HCEC 1CT (cell line): ENCODE data around the gene FBXO31.

ENCODE experiments used
- DNase-seq: peaks from one replicate; pipeline ENCODE4 v3.0.0-alpha.2; 2017

FBXO31 gene

GRCh38 chr16:87339086-87339723, 44.4 kb downstream of the FBXO31 start:
- DNase-seq = no peak

- DNase-seq = no peak
Observed at GRCh38 chr16:87338155-87338765, 45.3 kb downstream of the FBXO31 start.

DNA sequence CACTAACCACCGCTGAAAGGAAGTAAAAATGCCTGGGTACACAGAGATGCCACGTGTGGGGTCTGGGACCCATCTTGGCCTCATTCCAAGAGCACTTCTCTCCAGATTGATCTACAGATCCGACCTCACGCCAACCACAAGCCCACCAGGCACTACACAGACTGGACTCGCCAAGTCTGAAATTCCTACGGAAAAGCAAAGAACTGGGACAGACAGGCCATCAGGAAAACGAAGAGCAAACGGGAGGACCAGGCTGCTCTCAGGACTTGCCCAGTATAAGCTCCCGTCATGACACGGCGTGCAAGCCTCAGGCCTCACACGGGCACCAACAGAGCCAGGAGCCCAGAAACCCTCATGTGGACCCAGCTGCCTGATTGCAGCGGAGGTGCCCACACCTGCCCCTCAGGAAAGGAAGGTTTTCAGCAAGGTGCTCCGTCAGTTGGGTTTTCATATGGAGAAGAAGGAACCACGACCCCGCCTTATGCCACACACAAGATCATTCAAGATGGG, 46.3 kb downstream of the FBXO31 start:
- DNase-seq = no peak

DNA sequence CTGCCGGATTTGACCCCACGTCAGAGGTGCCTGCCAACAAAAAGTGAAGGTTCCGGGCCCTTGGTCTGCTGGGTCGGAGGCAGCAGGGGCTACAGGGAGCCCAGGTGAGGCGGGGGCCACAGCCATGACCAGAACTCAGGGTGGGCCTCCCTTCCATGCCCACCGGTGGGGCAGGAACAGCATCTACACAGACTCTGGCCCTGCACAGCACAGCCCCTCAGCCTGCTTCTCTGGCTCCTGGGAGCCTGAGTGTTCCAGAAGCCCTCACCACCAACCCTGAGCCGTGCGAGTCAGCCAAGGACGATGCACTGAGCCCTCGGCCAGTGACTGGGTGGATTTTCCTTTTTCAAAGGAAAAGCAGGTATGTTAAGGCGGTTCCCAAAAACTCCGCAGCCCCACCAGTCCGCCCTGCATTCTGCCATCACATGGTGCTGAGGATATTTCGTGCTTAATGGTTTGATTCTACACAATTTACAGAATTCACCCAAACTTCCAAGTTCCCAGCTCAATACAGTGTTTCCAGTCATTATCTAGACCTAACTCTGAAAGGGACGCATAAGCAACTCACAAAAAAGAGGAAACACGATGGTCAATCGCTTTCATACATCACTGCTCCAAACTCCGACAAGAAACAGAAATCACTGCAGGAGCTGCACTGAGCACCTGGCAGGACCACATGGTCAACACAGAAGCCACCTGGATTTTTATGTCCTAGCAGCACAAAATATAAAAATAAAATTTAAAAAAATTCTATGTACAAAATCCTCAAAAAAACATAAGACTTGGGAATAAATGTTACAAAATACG, 46.9 kb downstream of the FBXO31 start:
- DNase-seq = no peak

- no peak for DNase-seq
Observed at GRCh38 chr16:87335625-87336433, 47.7 kb downstream of the FBXO31 start.

GRCh38 chr16:87334651-87335624, 48.6 kb downstream of the FBXO31 start:
- no peak for DNase-seq

GRCh38 chr16:87333581-87334331, 49.8 kb downstream of the FBXO31 start:
- DNase-seq = no peak

DNA sequence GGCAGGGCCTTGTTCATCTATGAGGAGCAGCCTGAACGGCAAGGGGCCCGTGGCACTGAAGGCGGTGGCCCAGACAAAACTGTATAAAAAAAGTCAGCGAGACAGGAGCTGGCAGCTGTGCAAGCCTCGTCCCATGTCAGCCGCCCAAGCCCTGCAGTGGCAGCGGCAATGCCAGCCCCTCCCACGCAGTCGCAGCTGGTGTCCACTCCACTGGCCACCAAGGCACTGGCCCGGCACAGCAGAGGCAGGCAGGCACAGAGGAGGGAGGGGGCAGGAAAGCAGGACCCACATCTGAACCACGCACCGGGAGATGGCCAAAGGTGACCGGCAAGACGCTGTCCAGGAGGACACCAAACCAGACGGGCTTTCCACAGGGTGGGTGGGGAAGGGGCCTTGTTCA, 50.5 kb downstream of the FBXO31 start:
- DNase-seq = no peak

DNA sequence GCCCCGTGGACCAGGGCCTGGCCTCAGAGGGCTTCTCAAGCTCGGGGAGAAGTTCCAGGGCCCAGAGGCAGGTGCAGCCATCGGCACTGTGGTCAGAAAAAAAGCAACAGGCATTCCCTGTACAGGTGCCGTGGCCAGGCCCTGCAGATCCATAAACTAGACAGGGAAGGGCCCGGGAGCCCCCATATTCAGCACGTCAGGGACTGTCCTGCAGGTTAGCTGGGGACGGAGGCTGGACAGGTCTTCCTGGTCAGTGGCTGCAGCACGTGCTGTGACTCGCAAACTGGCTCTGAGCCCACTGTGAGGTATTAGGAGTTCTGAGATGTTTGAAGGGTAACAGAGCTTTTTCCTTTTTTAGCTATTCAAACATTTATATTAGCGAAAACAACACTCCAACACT, 51.4 kb downstream of the FBXO31 start:
- no peak for DNase-seq

- no peak for DNase-seq
Observed at GRCh38 chr16:87331241-87331801, 52.3 kb downstream of the FBXO31 start.

DNA sequence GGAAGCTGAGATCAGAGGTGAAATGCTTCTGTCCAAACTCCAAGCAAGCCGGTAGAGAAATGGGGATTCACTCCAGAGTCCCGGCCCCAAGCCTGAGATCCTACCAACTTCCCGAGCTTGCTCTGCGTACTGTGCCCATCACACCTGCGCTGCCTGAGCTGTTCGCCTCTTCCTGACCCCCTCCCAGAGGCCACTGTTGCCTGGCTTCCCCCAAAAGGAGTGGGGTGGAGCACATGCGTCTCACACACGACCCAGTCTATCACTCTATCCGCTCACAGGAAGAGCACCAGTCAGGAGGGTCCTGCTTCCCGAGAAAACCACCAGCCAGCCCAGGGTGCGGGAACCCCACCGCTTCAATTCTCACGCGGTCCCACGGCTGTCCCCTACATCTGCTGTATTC, 52.9 kb downstream of the FBXO31 start:
- no peak for DNase-seq

- no peak for DNase-seq
Observed at GRCh38 chr16:87330257-87330624, 53.3 kb downstream of the FBXO31 start.

GRCh38 chr16:87329436-87330256, 53.9 kb downstream of the FBXO31 start:
- no peak for DNase-seq

- no peak for DNase-seq
Observed at GRCh38 chr16:87328846-87329245, 54.7 kb downstream of the FBXO31 start.

GRCh38 chr16:87327798-87328495, 55.6 kb downstream of the FBXO31 start:
- no peak for DNase-seq

DNA sequence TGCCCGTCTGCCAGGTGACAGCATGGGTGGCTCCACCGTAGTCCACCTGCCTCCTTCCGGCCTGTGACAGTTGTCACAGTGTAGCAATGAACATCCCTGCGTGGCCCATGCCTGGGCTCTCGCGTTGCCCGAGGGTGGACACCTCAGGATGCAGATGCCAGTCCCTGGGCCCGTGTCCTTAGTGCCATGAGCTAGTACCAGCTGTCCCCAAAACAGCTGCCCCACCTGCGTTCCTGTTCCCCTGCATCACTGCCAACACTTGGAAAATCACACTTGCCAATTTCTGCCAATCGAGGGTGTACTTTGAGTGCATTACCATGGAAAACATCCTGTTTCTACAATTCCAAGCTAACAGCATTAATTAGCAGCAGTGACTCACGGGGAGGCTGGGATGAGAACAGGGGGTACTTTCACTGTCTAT, 57.4 kb downstream of the FBXO31 start:
- no peak for DNase-seq

DNA sequence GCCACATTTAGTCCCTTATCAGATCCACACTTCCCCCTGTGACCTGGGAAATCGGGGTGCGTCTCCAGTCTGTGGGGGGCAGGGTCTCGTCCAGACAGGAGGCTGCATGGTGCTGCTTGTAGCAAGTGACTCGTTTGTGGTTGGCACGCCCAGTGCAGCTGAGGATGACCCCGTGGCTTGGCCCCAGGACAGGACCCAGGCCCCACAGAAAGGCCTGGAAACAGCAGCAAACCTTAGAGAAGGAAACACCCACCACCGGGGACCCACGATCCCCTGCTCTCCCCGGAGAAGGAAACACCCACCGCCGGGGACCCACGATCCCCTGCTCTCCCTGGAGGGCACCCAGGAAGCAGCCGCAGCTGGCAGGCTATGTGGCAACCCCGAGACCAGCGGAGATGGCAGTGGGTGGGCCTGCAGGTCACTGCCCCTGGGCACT, 58.1 kb downstream of the FBXO31 start:
- no peak for DNase-seq

DNA sequence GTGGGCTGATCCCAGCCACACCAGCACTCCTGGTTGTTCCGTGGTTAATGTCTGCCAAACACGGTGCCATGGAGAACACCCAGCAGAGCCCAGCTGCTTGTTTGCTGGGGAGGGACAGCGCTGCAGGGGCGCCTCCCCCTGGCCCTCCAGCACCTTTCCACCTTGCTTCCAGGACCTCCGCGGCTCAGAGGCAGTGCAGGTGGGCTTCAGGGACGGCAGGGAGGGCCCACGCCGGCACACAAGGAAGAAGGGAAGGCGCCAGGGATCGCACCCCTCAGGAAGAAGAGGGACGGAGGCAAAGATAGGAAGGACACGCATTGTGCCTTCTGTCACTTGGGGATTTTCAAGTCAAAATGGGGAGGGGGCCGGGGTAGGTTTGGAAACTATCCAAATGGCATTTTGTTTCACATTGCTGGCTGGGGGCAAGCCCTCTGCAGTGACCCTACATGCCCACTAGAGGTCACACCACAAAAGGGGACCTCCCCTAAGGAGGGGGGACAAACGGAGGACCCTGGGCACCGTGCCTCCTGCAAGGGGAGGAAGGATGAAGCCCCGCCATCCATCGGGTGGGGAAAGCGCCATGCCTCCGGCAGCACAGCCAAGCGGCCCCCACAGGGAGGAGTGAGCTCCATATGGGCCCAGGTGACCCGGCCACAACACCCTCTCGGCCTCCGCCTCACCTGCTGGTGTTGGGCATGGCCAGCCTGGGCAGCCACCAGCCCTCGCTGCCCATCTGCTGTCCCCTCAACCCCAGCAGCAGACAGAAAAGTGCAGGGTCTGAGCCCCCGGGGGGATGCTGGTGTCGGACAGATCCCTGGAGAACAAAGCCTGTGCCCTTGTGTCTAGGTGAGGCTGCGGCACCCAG, 58.9 kb downstream of the FBXO31 start:
- no peak for DNase-seq
